GM19452 (cell line): ENCODE results near the gene DENND2C.

Experiments used
- ATAC-seq: cut with Tn5 transposase; IDR thresholded peaks from one replicate; pipeline ENCODE4 v1.9.1; 2021; ENCODE audit not compliant: unreplicated experiment

The DENND2C gene

DNA sequence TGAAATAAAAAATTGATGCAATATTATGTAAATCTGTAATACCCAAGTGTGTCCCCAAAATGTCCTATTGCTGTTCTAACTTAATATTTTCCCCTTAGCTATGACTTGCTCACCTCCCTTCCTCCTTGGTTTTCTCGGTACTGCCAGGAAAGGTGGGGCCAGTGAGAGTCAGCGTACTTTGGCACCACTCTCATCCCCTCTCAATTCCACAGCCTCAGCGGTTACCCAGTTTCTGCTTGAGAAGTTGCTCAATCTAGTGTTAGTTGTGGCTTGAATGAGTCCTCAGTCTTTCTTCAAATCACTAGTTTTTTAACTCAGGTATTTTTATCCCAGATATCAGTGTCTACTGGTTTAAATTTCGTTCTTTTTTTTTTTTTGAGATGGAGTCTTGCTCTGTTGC lies 120.7 kb downstream of the DENND2C start:
- no peak for ATAC-seq

DNA sequence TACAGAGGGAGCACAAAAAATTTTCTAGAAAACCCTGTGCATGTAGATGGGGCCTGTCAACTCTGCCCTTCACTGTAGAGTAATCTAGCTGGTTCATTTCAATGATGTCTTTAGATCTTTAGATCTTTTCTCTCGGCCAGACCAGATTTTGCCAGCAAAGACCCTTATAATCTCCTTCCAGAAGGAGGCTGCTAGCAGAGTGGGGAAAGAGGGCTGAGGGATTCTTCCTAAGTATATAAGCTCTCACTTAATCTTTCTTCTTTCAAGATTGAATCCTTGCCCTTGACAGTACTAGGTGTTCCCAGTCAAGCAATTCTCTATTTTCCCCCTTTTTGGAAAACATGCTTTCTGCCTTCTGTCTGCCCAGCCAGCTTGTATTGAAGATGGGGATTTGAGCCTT lies 122.8 kb downstream of the DENND2C start:
- ATAC-seq = no peak

DNA sequence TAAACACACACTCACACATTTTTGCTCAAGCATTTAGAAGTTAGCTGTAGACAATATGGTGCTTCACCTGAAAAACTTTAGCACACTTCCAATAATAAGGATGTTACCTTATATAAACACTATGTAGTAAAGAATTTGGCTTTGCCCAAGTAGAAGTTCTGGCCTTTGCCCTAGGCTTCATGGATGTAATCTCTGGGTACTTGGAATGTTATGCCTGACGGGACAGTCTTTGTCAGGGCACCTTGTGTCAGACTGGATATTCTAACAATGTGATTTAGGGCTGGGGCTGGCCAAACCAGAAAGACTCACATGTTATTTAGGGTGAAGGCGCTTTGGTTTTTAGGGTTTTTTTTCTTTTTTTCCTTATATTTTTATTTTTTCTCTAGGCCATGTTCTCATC lies 124.1 kb downstream of the DENND2C start:
- ATAC-seq = no peak

DNA sequence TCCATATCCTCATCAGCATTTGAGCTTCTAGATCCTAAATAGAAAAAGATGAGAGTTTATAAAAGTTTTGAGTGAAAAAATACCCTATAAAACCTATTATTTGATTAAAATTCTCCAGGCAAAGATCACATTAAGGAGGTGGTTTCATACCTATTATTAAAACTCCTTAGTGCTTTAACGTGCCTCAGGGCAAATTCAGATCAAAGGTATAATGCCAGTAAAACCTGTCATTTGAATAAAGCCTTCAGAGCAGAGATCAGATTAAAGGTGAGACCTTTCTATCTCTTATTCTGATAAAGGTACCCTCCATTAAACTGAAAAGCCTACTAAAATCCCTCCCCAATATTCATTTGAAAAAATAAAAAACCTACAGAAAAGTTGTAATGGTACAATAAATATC lies 124.5 kb downstream of the DENND2C start:
- no peak for ATAC-seq

DNA sequence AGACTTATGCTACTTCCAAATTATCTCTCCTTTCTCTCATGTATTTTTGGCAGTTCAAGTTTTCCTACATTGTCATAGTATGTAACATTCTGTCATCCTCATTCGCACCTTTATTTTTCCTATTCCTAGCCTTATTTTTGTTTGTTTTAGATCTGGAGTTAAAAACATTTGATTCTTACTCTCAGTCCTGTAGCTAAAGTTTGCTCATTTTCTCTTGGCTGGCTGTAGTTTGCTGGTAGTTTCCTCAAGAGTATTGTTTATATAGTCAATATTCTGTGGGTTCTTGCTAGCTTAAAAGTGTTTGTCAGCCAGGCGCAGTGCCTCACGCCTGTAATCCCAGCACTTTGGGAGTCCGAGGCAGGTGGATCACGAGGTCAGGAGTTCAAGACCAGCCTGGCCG lies 129.0 kb downstream of the DENND2C start:
- ATAC-seq = no peak

DNA sequence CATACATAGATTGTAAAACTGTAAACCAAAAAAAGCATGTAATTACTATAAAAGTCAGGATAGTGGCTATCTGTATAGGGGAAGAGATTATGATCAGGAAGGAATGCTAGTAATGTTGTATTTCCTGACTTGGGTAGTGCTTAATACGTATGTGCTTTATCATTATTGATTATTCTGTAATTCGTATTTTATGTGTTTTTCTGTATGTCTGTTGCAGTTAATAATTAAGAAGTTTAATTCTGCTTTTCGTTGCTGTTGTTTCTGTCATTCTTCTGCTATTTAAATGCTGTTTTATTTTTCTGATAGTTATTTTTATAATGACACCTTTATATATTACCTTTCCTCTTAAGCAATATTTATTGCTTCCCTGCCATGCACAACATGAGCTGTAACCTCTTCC lies 129.6 kb downstream of the DENND2C start:
- ATAC-seq = no peak

DNA sequence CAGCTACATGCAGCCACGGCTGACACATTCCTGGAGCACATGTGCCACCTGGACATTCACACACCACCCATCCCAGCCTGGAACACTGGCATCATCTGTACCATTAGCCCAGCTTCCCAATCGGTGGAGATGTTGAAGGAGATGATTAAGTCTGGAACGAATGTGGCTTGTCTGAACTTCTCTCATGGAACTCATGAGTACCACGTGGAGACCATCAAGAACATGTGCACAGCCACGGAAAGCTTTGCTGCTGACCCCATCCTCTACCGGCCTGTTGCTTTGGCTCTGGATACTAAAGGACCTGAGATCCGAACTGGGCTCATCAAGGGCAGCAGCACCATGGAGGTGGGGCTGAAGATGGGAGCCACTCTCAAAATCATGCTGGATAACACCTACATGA lies 133.8 kb downstream of the DENND2C start:
- no peak for ATAC-seq

DNA sequence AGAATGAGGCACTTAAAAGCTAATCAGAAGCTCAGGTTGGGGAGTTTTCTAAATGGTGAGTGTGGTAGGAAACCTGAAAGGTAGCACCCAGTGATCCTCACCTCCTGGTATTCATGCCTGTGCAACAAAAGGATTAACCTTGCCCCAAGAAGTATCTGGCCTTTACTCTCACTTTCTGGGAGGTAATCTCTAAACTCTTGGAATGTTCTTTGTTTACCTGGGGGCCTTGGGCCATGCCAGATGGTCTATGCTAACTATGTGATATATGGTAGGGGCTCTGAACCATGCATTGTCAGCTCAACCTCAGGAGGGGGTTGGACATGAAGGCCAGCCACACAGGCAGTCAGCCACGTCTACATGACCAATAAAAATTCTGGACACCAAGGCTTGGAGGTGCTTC lies 134.4 kb downstream of the DENND2C start:
- no peak for ATAC-seq
